NCI-H748 (cell line): ENCODE results near the gene CLDN25.
A peak's percentile ranks its signal among the peaks of the same experiment; 100 is the strongest.
"Not testable (repeated sequence)": the region's sequence is repeated elsewhere in the genome, so short reads cannot be mapped to it uniquely, and the experiment has no call there.

Experiments used
- DNase-seq: peaks from one replicate; lab custom pipeline; 2025; ENCODE audit not compliant: unreplicated experiment; lab: John Stamatoyannopoulos, UW

The CLDN25 gene

GRCh38 chr11:113779496-113779895, at the start of gene CLDN25:
TSS of gene CLDN25 (plus strand) at chr11:113779796. CDS start at chr11:113779796, 0 bp downstream.
- DNase-seq, result no peak

DNA sequence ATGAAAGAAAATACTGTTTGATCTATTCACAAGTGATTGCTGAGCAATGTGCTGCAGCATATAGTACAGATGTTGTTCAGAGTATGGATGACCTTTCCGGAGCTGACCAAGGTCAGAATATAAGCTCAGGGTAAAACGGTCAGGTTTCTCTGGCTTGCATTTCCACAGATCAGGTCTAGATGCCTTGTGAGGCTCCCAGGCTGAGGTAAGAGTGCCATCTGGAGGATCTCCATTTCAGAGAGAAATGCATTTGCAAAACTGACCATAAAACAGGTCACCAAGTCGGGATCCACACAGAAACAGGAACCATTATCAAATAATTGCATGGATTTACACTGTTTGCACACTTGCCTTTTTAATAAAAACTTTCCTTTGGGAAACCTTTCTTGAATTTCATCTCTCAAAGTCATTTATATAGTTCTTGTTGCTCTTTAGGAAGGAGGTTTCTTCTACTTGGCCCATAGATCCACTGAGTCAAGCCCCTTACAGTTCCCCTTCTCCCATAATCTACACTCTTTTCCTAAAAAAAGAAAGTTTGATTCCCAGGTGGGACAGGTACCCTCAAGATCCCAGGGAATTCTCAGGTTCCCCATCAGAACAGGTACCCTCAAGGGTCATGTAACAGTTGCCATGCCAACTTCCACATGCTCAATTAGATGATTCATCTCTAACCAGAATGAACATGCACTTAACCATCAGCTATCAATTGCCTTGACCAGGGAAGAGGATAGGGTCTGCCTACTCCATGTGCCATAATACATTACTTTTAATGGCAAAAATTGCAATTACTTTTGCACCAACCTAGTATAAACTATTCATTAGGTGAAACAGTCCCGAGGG, 48.5 kb upstream of the CLDN25 start:
- DNase-seq, result peak; percentile 53

- no peak for DNase-seq
These were observed 47.5 kb upstream of the CLDN25 start for GRCh38 chr11:113732092-113732491.

DNA sequence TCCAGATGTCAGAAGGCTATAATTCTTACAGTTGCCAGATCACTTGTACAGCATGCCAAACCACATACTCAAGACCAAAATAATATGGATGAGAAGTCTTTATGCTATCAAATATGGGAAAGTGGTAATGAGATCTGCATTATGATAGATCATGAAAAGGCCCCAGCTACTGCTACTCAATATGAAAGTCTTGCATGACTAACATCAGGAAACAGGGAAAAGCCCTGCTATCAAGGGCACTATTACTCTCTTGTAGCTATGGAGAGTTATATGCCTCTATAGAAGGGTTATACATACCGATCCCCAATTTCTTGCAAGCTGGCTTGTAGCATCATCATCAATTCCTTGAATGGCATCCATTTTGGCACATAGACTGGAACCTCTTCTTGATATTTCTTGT, 43.3 kb upstream of the CLDN25 start:
- no peak for DNase-seq

DNA sequence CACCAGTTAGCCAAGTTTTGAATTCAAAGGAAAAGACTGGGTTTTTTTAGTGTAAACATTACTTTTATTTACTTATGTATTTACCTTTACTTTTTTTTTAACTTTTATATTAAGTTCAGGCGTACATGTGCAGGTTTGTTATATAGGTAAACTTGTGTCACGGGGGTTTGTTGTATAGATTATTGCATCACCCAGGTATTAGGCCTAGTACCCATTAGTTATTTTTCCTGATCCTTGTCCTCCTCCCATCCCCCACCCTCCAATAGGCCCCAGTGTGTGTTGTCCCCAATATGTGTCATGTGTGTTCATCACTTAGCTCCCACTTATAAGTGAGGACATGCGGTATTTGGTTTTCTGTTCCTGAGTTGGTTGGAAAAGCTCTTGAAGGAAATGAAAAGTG, 26.7 kb upstream of the CLDN25 start:
- no peak for DNase-seq

DNA sequence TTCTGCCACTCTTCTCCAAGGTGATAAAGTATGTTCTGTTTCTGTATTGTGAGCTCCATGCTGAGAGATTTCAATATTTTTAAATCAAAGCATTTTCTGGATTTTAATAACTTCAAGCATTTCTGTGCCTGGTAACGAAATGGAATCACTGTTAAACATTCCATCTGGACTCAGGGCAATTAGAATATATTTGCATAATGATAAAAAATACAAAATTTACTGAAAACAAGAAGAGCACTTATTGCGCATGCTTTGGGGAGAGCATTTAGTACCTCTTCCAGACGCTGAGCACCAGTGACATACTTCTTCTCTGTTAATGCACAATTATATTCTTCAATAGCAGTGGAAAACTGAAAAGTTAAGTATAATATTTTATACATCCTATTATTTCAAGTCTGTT, 19.4 kb upstream of the CLDN25 start:
- no peak for DNase-seq

GRCh38 chr11:113763040-113763439, 16.6 kb upstream of the CLDN25 start:
- not testable (repeated sequence) for DNase-seq

- no peak for DNase-seq
These were observed 14.9 kb upstream of the CLDN25 start for GRCh38 chr11:113764527-113765219.

GRCh38 chr11:113771964-113772363, 7.6 kb upstream of the CLDN25 start:
- DNase-seq, result no peak

- peak; percentile 25 for DNase-seq
These were observed 6.5 kb upstream of the CLDN25 start for GRCh38 chr11:113773092-113773415.

GRCh38 chr11:113773416-113774173, 6.0 kb upstream of the CLDN25 start, which contains the start of gene ZW10:
TSS of gene ZW10 (minus strand) at chr11:113773692. CDS start at chr11:113773666, 26 bp downstream.
- DNase-seq, result peak; percentile 92

GRCh38 chr11:113774174-113774503, 5.5 kb upstream of the CLDN25 start:
- no peak for DNase-seq

- no peak for DNase-seq
These were observed 1.3 kb upstream of the CLDN25 start for GRCh38 chr11:113778111-113778910.

DNA sequence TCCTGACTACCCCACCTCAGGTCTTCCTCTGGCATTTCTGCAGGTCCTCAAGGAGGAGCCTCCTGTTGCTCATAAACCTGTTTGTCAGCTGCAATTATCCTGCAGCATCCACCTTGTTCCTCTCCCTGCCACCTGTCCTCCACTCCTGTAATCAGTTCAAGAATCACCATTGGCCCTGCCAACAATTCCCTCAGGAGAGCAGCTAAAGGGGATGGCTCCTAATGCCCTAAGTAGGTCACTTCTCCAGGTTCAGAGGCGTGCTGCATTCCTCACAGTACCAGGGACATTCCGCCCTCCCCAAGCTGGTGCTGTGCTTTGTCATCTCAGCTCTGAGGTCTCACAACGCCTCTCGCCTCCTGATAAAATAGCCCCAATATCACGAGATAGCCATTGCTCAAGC, 2.1 kb downstream of the CLDN25 start:
- DNase-seq, result no peak

DNA sequence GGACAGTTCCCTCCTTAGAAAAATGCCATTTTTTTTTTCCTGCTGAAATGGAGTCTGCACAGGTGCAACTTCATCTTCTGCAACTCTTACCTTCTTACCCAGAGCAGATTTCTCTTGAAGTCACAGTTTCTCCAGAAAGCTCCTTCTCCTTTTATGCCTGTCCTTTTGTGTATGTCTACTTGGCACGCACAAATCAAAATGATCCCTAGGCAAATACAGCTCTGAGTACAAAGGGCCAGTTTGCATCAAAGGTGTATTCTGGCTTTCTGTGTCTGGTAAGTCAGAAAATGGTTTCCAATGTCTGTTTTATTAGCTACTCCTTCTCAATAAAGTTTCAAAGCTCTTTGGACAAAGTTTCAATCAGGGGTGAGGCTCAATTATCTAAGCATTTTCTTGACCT, 2.5 kb downstream of the CLDN25 start:
- no peak for DNase-seq

DNA sequence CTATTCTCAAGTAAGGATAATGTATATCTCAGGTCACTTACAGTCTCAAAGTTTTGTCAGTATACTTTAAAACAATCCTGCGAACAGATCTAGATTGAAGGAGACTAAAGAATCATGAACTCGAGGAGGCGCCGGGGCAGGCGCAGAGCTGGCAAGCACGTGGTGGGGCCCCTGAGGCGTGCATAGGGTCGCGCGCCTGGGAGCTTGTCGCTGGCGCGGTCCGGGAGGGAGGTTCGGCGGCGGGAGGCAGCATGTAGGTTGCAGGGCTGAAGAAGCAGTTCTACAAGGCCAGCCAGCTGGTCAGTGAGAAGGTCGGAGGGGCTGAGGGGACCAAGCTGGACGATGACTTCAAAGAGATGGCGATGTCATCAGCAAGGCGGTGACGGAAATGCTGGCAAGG, 9.4 kb downstream of the CLDN25 start:
- not testable (repeated sequence) for DNase-seq

DNA sequence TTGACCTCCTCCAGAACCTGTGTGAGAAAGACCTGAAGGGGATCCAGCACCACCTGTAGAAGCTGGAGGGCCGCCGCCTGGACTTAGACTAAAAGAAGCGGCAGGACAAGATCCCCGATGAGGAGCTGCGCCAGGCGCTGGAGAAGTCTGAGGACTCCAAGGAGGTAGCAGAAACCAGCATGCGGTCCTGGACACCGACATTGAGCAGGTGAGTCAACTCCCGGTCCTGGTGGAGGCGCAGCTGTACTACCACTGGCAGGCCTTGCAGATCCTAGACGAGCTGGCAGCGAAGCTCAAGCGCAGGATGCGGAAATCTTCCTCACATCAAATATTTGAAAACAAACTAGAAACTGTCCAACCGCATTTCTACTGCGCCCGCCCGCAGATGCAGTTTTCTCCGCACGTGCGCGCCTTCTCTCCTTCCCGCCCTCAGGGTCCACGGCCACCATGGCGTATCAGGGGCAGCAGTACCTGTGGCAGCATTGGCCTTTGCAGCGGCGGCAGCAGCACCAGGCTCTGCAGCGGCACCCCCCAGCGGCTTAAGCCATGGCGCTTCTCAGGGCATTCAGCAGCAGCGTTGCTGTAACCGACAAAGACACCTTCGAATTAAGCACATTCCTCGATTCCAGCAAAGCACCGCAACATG, 10.2 kb downstream of the CLDN25 start:
- no peak for DNase-seq

- peak; percentile 33 for DNase-seq
These were observed 17.2 kb downstream of the CLDN25 start for GRCh38 chr11:113796663-113797259.

DNA sequence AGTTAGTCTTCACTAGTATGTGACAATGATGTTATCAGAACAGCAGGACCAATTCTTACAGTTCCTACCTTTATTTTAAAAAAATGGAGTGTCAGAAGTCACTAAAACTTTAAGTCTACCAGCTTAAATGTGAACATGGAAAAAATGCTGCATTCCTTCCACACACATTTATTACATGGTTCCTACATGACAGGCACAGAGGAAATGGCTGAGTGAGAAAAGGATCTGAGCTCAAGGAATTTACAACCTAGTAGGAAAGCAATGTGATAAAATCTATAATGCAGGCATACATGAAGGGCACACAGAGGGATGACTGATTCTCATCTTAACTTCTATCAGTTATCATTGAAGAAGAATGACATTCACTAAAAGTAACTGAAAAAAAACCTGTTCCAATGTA, 23.0 kb downstream of the CLDN25 start:
- DNase-seq, result no peak

GRCh38 chr11:113805640-113806039, 26.0 kb downstream of the CLDN25 start:
- no peak for DNase-seq
